Fibroblast of gingiva (primary cell): ENCODE measurements around the gene TRAPPC5.

Experiments
- DNase-seq: peaks from one replicate; pipeline ENCODE4 v3.0.0-alpha.2; 2011; ENCODE audit warnings: low read depth

The TRAPPC5 gene

DNA sequence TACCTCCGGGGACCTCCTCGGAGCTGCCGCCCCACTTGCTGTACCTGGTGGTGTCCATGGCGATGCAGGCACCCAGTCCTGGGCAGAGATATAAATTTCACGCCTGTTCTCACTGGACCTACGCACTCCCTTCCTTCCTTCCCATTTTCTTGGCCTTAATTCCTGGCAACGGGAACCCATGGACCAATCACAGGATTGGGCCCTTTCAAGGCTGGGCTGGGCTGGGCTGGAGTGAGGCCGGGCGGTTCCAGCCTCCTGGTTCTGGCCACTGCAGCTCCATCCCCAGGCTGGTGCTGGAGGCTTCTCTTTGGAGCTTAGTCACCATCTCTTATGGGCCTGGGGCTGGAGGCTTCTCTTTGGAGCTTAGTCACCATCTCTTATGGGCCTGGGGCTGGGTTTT lies 51.4 kb downstream of the TRAPPC5 start, which contains the start of gene CLEC4G:
CLEC4G (minus strand) TSS at position 66 of the 400 bp plus-strand sequence; CDS start at position 58, 8 bp downstream.
- no peak for DNase-seq

- no peak for DNase-seq
These were observed 52.7 kb downstream of the TRAPPC5 start for GRCh38 chr19:7733376-7733775.

GRCh38 chr19:7734220-7735203 lies 53.9 kb downstream of the TRAPPC5 start:
- DNase-seq: peak; percentile 26

DNA sequence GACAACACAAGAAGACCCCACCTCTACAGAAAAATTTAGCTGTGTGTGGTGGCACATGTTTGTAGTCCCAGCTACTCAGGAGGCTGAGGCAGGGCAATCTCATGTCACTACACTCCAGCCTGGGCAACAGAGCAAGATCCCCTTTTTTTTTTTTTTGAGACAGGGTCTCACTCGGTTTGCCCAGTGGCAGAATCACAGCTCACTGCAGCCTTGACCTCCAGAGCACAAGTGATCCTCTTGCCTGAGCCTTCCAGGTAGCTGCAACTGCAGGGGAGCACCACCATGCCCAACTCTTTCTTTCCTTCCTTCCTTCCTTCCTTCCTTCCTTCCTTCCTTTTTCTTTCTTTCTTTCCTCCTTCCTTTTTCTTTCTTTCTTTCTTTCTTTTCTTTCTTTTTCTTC lies 55.5 kb downstream of the TRAPPC5 start:
- no peak for DNase-seq

- DNase-seq: no peak
These were observed 56.6 kb downstream of the TRAPPC5 start for GRCh38 chr19:7737215-7737614.
